ENCODE measurements around the gene EPG5.
"Not testable (repeated sequence)": the region's sequence is repeated elsewhere in the genome, so short reads cannot be mapped to it uniquely, and the experiment has no call there.

Gene EPG5

DNA sequence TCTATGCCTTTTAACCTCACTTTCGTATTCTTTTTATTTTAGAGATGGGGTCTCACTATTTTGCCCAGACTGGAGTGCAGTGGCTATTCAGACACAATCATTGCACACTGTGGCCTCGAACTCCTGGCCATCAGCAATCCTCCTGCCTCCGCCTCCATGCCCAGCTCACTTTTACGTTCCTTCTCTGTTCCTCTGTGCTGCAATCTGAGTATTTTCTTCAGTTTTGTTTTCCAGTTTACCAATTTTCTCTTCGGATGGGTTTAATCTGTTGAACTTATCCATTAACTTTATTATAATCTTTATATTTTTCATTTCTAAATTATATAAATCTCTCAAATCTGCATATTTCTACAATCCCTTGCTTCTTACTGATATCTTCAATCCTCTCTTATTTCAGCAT lies 103.0 kb downstream of the EPG5 start:
- no peak for DNase-seq (ENCODE audit: low spot score)

DNA sequence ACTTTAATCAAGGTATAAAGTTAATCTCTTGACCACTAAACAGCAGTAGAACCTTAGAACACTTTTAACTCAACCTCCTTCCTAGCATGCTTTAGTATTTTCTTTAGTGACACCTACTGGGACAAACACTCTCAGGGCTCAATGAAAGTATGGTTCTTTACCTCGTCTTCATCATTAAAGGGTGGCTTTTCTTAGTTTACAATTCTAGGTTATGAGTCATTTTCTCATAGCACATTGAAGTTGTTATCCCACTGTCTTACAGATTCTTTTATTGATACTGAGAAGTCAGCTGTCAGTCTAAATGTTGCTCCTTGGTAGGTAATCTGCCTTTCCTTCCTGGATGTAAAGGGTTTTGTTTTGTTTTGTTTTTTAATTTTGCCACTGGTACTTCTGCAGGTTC lies 103.7 kb downstream of the EPG5 start:
- no peak for DNase-seq (ENCODE audit: low spot score)

GRCh38 chr18:45861926-45862325 lies 105.2 kb downstream of the EPG5 start:
- no peak for DNase-seq (ENCODE audit: low spot score)

DNA sequence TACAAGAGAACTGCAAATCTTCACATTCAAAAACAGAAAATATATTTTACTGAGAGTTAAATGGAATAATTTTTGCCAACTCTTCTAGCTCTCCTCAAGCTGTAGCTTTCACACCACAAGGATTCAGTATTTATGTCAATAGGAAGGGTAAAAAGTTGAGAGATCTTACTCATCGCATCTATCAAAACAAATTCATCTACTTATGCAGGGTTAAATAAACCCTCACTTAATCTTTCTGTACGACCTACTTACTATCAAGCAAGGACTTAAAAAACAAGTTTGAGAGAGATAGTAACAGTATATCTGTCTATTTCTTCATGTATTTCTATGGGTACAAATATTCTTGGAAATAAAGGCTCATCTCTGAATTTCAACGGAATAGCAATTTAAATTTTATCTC lies 106.2 kb downstream of the EPG5 start:
- DNase-seq (ENCODE audit: low spot score): no peak

- no peak for DNase-seq (ENCODE audit: low spot score)
Measured at GRCh38 chr18:45860492-45860891, 106.6 kb downstream of the EPG5 start.

DNA sequence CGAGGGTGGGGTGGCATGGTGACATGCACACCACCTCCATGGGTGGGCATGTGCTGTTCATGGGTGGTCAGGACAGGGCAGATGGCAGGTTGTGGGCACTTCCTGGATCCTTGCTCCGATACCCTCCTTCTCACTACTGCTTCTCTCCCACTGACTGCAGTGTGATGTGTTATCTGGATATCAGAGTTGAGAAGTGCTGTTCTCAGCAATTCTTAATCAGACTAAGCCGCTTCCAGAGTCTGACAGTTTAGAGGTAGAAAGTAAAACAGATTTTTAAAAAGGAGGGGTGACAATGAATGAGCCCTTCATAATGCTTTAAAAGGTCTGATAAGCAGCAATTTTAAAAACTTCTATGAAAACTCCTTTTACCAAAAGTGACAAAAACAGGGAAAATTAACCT lies 107.8 kb downstream of the EPG5 start:
- DNase-seq (ENCODE audit: low spot score): no peak

GRCh38 chr18:45856531-45856930 lies 110.6 kb downstream of the EPG5 start:
- no peak for DNase-seq (ENCODE audit: low spot score)

DNA sequence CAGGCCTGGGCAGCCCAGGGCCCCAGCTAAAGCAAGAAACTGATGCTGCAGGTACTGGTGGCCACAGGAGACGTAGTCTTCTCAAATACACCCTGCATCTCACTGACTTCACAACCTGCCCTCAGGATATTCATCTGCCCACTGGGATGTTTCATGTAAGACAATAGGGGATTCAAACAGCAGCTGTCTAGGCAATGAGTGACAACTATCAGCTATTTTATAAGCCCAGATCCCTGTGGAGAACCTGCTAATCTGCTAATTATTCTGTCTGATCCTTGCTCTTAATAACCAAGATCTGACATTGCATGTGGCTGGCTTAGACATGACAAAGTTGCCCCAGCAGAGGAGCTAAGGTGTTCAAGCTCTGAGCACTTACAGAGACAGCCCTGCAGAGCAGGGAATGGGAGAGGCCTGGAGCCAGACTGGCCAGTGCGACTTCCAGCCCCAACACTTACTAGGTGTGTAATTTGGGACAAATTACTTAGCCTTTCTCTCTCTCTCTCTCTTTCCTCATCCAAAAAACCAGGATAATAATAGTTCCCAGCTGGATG lies 113.0 kb downstream of the EPG5 start:
- no peak for DNase-seq (ENCODE audit: low spot score)

GRCh38 chr18:45852631-45853030 lies 114.5 kb downstream of the EPG5 start:
- DNase-seq (ENCODE audit: low spot score): no peak

DNA sequence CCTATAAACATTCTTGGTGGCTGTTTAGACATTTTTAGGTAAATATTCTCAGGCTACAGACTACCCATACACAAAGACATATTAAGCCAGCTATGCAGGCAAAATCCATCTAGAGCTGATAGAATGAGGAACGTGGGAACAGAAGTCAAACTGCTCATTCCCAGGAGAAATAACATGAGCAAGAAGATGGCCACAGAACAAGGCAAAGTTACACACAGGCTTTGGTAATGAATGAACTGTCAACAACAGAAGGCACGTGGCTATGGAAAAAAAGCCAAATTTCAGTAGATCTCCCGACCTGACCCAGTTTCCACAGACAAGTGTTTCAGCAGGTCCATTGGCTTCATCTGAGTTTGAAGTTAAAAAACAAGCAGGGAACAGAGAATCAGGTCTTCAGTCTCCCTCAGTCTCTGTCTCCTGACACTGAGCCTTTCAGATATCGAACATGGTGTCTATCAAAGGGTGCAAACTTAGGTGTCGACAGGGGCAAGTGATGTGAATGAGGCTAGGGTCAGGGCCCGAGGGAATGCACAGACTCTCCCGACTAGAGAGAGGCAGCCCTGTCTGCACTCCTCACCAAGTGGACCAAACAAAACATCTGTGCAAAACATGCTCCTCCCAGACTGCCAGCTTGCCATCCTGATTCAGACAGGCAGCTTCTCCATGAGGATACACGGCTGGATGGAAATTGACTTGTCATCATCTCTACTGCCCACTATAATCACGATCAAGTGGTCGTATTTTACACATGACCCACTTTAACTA lies 115.8 kb downstream of the EPG5 start:
- DNase-seq (ENCODE audit: low spot score): no peak

- no peak for DNase-seq (ENCODE audit: low spot score)
Measured at GRCh38 chr18:45850021-45850420, 117.1 kb downstream of the EPG5 start.

DNA sequence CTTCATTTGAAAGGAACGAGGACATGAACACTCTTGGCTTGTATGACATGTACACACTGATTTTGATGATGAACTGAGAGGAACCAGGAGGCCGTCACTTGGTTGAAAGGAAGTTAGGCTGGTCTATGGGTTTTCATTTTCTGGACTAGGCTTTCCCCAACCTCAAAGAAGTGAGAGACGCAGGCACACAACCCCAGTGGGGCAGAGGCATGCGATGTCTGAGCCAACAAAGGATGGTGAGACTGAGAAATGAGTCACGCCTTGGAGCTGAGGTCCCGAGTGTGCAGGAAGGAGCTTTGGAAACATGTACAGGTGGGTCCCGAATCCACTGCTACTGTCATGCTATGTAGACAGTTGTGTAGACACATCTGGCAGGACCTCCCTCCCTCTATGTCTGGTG lies 117.6 kb downstream of the EPG5 start:
- DNase-seq (ENCODE audit: low spot score): no peak

DNA sequence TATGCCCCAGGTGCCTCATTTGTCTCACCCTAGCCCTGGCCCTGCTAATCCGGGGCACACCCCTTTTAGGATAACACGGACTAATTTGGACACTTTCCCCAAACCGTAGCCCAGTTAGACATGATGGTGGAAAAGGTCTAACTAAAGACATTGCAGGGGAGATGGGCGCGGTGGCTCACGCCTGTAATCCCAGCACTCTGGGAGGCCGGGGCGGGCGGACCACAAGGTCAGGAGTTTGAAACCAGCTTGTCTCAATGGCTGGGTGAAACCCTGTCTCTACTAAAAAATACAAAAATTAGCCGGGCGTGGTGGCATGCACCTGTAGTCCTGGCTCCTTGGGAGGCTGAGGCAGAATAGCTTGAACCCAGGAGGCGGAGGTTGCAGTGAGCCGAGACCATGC lies 118.5 kb downstream of the EPG5 start:
- not testable (repeated sequence) for DNase-seq (ENCODE audit: low spot score)

- DNase-seq (ENCODE audit: low spot score): no peak
Measured at GRCh38 chr18:45847119-45847518, 120.0 kb downstream of the EPG5 start.

- no peak for DNase-seq (ENCODE audit: low spot score)
Measured at GRCh38 chr18:45845410-45845809, 121.7 kb downstream of the EPG5 start.

- no peak for DNase-seq (ENCODE audit: low spot score)
Measured at GRCh38 chr18:45844938-45845337, 122.2 kb downstream of the EPG5 start.

GRCh38 chr18:45843019-45843418 lies 124.1 kb downstream of the EPG5 start:
- no peak for DNase-seq (ENCODE audit: low spot score)

GRCh38 chr18:45841765-45842442 lies 125.2 kb downstream of the EPG5 start:
- no peak for DNase-seq (ENCODE audit: low spot score)

DNA sequence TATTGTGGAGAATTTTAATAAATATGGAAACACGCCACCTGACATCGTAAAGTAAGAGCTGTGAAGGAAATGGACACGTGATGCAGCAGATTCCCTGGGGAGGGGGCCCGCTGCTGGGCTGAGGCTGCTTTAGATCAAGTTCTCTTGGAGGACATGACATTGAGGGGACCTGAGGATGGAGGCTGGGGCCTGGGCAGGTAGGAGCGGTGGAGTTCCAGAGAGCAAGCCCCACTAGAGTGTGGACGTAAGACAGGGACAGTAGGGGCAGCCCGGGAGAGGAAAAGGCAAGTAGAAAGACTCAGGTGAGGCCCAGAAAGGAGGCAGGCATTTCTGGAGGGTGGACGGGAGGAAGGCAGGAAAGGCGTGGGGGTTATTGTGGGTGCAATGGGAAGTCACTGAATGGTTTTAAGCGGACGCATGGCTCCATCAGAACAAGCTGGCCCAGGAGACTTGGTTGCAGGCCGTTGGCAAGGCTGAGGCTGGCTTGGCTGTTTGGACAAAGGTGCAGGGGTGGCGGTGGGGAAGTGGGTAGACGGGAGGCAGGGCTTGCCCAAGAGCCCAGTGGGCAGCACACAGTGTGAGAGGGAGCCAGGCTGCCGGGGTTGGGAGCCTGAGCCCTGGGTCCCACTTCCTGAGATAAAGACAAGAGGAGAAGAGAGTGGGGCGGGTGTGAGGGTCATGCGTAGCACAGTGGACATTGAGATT lies 125.9 kb downstream of the EPG5 start:
- DNase-seq (ENCODE audit: low spot score): no peak

DNA sequence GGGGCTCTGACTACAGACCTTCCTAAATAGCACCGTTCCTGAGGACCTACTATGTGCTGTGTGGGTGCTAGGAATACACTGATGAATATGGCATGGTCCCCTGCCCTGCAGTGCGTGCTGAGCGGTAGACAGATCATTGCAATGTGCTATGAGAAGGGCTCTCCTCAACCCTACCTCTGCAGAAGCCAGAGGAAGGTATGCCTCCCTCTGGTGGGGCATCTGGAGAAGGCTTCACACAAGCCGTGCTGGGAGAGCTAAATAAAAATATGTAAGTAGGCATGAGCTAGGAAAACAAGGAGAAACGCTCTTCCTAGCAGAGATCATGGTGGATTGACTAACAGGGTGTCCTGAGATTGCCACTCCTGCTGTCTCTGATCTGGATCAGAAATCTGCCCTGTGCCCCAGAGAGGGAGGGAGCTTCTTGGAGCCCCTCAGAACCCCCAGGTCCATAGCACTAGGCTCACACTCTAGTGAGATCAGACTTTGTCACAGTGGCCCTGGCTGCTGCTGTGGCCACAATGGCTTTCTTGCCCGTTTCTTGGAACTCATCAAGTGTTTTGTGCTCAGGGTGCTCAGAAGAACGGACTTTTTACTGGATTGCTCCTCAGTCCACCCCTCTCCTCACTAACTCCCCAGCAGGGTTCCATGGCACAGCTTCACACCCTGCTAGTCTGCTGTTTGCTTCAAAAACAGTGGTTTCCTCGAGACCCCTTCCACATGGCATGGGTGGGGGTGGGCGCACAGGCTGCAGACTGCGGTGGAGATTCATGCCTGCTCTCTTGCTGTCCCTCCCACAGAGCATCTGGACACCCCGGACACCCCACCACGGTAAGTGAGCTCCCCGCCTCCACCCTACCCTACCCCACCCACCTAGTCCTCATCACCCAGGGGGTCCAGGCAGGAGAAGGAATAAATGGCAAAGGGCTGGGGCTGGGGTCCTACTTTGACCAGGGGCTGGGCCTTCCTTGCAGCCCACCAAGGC lies 127.4 kb downstream of the EPG5 start:
- DNase-seq (ENCODE audit: low spot score): no peak

DNA sequence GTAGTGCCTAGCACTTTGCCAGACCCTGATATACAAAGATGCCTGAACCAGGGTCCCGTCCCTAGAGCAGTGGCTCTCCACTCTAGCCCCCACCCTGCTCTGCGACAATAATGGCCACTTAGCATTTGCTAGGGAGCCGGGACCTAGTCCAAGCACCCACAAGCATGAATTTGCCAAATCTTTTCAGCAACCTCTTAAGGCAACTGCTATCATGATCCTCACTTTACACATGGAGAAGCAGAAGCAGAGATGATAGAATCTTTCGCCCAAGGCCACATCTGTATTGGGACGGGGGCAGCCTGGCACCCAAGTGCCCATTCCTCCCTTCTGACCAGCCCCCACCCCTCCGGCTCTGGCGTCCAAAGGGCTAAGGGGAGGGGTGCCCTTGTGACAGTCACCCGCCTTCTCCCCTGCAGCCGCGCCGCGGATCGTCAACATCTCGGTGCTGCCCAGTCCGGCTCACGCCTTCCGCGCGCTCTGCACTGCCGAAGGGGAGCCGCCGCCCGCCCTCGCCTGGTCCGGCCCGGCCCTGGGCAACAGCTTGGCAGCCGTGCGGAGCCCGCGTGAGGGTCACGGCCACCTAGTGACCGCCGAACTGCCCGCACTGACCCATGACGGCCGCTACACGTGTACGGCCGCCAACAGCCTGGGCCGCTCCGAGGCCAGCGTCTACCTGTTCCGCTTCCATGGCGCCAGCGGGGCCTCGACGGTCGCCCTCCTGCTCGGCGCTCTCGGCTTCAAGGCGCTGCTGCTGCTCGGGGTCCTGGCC lies 128.6 kb downstream of the EPG5 start:
- no peak for DNase-seq (ENCODE audit: low spot score)
